Epithelial cell of proximal tubule (primary cell): Measurements from ENCODE around the gene EHD3. TPM values are rescaled to one million over a fixed set of nuclear protein-coding genes. Genes with fewer than 3 reads are reported as not detected.

Source experiments
- DNase-seq: peaks from one replicate; pipeline ENCODE4 v3.0.0-alpha.2; 2011; ENCODE audit warnings: low read depth
- H3K4me3 ChIP-seq: 2 replicates; pipeline ENCODE4 v1.5.1; 2011; ENCODE audit warnings: low read depth, mild to moderate bottlenecking, low read length
- total RNA-seq: library from RNA; depleted of rRNA; stranded (reverse); fragments of >200 nt; gene quantifications from 2 replicates; pipeline ENCODE4 v1.2.3, GENCODE V29; 2015
- TF ChIP-seq, protein P1 (sequence below): conservative IDR thresholded peaks from 2 replicates; pipeline ENCODE4 v1.5.1; 2012; ENCODE audit warnings: low read depth, mild to moderate bottlenecking, low read length

EHD3 gene
- total RNA-seq, 1 donor from 2014 or later, result 4.6 TPM

DNA sequence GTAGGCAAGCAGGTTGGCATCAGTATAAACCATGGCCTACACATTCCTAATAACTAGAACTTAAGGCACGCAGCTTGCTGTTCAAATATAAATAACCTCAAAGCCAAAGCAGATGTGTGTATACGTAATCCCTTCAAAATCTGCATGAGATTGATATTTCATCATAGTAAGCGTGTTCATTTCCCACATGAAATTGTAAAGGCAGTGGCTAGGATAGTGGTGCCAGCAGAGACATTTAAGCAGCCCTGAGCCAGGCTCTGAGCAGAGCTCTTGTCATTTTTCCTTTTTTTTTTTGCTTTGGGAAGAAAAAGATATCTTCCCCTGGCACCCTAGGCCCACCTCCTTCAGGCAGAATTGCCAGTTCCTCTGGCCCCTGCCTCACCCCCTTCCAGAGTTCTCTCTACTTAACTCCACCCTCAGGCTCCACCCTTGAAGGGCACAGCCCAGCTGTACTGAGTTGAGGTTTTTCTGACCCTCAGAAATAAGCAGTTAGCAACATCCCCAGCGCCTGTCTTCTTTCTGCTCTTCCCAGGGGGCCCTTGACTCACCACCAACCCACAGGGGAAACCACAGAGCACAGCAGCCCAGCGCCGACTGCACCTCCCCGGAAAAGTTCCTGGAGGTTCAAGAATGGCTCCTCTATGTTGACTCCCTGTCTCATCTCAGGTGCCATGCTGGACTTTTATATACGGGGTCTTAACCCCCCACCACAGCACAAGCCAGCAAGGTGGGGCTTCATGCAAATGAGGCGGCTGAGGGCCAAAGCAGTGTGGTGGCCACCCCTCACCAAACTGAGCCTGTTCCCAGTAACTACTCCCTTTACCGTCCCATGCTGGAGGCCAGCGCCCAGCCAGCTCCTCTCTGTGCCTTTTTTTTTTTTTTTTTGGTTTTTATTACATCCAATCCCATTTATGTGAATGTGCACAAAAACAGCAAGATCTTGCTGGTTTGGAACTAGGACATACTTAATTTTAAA, 84.7 kb downstream of the EHD3 start:
- H3K4me3 ChIP-seq, result no peak overlapping the region
- TF ChIP-seq, protein P1, sequence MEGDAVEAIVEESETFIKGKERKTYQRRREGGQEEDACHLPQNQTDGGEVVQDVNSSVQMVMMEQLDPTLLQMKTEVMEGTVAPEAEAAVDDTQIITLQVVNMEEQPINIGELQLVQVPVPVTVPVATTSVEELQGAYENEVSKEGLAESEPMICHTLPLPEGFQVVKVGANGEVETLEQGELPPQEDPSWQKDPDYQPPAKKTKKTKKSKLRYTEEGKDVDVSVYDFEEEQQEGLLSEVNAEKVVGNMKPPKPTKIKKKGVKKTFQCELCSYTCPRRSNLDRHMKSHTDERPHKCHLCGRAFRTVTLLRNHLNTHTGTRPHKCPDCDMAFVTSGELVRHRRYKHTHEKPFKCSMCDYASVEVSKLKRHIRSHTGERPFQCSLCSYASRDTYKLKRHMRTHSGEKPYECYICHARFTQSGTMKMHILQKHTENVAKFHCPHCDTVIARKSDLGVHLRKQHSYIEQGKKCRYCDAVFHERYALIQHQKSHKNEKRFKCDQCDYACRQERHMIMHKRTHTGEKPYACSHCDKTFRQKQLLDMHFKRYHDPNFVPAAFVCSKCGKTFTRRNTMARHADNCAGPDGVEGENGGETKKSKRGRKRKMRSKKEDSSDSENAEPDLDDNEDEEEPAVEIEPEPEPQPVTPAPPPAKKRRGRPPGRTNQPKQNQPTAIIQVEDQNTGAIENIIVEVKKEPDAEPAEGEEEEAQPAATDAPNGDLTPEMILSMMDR, result no peak
- DNase-seq, result no peak

Other genes with a start within 250 kb of the EHD3 start
- gene GALNT14, start 95.7 kb upstream of the EHD3 start, total RNA-seq, result 80.7 and 90.4 TPM in 2 replicates
- gene CAPN14, start 16.6 kb upstream of the EHD3 start, total RNA-seq, result 0.14 and 0.46 TPM in 2 replicates
- gene XDH, start 180.6 kb downstream of the EHD3 start, total RNA-seq, result 1.0 and 2.2 TPM in 2 replicates